HG02973 (cell line): Measurements from ENCODE around the gene HDDC3.

Experiments used
- ATAC-seq: cut with Tn5 transposase; IDR thresholded peaks from one replicate; pipeline ENCODE4 v1.9.1; 2021; ENCODE audit warnings: moderate library complexity; ENCODE audit not compliant: unreplicated experiment

HDDC3 gene

DNA sequence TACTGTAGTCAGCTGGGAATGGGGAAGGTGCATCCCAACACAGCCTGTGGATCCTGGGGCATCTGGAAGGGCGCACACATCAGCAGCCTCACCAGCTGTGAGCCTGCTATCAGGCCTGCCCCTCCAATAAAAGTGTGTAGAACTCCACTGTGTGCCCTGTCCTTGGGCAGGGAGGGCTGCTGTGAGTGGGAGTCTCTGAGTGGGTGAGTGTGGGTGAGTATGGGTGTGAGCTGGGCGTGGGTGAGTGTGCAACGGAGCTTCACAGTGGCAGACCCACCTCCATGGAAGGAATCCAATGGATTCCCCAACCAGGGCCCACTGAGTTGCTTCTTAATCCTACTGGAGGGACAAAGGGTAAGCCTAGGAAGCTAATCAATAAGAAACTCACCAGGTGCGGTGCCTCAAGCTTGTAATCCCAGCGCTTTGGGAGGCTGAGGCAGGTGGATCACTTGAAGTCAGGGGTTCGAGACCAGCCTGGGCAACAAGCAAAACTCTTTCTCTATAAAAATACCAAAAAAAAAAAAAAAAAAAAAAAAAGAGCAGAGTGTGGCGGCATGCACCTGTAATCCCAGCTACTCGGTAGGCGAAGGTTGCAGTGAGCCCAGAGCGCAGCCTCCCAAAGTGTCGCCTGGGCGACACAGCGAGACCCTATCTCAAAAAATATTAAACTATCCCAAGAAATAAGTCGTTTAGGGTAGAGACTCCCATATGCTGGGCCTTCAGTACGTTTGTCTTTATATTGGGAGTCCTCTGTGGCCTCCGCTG lies 21.8 kb upstream of the HDDC3 start:
- no peak for ATAC-seq

GRCh38 chr15:90952901-90953677 lies 20.7 kb upstream of the HDDC3 start:
- ATAC-seq: no peak

DNA sequence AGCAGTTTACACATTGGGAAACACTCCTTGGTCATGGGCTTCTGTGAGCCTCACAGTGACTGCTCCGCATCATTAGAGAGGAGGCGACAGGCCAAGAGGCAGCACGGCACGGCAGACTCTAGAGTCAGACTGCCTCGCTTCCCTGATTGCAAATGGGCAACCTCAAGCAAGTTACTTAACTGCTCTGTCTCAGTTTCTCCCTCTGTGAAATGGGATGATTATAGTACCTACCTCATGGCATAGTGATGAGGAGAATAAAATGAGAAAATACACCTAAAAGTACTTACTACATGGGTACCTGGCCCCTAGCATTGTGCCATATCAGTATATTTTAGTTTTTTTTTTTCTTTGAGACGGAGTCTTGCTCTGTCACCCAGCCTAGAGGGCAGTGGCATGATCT lies 18.3 kb upstream of the HDDC3 start:
- no peak for ATAC-seq

- no peak for ATAC-seq
Observed at GRCh38 chr15:90949979-90950675, 17.8 kb upstream of the HDDC3 start.

- ATAC-seq: no peak
Observed at GRCh38 chr15:90948506-90948905, 16.2 kb upstream of the HDDC3 start.

DNA sequence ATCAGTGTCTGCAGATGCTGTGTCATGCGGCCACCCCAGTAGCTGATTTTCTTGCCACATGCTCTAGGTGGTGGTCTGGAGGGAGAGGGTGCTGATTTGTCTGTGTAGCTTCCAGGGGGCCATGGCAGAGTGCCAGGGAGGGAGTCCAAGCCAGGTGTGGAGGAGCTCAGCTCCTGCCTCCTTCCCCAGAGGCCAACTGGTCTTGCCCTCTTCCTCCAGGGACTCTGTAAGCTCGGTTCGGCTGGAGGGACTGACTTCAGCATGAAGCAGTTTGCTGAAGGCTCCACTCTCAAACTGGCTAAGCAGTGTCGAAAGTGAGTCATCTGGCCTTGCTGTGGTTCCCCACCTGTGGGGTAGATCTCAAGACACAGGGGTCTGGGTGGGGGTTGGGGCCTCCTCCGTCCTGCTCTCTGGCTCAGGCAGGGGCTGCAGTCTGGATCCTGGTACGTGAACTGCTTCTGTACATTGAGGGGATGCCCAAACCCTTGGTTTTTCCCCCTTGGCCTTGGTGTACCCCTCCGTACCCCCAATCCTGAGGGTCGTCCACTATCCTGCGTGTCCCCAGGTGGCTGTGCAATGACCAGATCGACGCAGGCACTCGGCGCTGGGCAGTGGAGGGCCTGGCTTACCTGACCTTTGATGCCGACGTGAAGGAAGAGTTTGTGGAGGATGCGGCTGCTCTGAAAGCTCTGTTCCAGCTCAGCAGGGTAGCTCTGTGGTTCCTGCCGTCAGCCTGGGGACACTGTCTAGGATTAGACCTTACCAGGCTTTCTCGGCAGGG lies 15.4 kb upstream of the HDDC3 start:
- ATAC-seq: no peak

GRCh38 chr15:90946941-90947576 lies 14.7 kb upstream of the HDDC3 start:
- ATAC-seq: no peak

DNA sequence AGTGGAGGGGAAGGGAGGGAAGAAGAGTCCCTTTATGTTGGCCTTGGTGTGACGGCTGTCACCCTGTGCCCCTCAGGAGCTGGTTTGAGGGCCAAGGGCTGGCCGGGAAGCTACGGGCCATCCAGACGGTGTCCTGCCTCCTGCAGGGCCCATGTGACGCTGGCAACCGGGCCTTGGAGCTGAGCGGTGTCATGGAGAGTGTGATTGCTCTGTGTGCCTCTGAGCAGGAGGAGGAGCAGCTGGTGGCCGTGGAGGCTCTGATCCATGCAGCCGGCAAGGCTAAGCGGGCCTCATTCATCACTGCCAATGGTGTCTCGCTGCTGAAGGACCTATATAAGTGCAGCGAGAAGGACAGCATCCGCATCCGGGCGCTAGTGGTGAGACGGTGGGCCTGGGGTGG lies 14.2 kb upstream of the HDDC3 start:
- ATAC-seq: no peak

DNA sequence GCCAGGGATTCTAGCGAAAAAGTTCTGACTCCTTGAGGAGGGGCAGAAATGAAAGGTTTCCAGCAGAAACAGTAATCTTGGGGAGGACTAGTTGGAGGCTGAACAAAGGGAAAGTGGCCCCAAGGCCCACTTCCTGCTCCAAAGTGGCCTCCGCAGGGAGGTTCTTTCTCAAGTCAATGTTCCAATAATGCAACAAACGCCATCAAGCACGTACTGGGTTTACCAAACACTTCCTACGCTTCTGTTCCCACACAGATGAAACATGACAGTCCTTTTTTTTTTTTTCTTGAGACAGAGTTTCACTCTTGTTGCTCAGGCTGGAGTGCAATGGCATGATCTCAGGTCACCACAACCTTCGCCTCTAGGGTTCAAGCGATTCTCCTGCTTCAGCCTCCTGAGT lies 12.7 kb upstream of the HDDC3 start:
- no peak for ATAC-seq

DNA sequence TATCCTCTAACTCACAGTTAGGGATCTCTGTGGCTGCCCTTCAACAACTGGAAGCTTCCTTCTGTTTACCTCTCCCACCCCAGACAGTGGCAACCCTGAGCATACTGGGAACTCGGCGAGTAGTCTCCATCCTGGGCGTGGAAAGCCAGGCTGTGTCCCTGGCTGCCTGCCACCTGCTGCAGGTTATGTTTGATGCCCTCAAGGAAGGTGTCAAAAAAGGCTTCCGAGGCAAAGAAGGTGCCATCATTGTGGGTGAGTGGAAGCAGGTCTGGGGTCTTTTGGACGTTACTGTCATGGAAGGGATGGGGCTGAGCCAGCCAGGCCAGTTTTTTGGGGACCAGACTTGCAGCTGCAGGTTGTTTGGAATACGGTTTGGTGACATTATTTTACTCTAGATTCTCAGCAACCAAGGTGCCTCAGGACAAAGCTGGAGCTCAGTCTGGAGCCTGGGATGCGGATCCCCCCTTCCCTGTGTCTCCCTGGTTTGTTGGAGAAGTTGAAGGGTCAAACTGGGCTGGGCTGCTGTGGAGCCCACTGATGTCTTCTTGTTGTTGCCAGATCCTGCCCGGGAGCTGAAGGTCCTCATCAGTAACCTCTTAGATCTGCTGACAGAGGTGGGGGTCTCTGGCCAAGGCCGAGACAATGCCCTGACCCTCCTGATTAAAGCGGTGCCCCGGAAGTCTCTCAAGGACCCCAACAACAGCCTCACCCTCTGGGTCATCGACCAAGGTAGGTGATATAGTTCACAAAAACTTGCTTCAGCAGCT lies 10.2 kb upstream of the HDDC3 start:
- ATAC-seq: no peak

GRCh38 chr15:90941038-90941437 lies 8.7 kb upstream of the HDDC3 start:
- no peak for ATAC-seq

DNA sequence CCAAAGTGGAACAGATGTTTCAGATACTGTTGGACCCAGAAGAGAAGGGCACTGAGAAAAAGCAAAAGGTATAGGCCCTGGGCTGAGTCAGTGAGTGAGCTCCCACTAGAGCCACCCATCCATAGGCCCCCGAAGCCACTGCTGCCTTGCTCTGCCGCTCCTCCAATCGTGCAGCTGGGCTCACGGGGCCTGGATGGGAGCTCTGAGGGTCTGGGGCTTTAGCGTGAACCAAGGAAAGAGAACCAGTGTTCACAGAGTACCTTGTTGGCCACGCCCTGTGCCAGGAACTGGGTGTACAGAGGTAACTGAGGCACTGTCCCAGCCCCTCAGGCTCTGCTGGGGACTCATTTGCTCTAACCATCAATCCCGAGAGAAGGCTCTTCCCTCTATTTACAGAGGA lies 7.4 kb upstream of the HDDC3 start:
- ATAC-seq: no peak

DNA sequence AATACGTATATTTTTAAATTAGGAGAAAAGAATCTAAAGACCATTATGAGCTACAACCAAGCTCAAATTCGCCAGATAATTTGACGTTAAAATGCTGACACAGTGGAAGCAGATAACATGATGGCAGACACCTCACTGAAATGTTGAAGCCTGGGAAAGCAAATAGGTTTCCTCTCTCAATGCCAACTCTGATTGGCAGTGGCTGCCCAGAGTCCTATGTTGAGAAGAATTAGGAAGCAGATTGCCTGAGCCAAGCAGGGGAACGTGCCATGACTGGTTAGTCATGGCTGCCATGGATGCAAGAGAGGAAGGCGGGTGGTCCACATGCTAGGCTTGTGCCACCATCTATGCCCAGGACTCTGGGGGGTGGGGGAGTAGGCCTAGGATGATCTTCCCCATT lies 5.9 kb upstream of the HDDC3 start:
- ATAC-seq: no peak

- no peak for ATAC-seq
Observed at GRCh38 chr15:90936823-90937222, 4.5 kb upstream of the HDDC3 start.

DNA sequence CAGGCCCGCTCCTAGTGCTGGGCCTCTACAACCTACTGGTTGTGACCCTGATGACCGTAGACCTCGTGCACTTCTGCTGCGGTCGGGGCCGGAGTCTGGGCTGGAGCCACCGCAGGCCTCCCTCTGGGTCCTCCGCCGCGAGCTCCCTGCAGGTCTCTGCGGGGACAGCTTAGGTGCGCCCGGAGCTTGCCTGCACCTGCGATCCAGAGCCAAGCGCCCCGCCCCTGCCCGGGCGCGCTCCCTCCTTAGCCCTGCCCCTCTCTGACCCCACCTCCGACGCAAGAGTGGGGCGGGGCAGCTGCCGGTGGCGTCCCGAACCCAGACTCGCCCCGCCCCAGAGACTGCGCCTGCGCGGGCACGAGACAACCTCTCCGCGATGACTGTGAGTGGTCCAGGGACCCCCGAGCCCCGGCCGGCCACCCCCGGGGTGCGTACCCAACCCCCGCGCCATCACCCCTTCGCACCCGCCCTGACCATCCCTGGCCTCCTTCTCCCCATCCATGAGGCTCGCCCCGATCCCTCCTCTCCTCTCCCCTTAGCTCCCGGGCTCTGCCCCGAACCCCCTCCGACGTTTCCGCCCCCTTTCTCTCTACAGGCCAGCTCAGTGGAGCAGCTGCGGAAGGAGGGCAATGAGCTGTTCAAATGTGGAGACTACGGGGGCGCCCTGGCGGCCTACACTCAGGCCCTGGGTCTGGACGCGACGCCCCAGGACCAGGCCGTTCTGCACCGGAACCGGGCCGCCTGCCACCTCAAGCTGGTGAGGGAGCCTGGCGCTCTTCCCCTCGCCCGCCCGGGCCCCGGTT lies 2.8 kb upstream of the HDDC3 start, which contains the start of gene UNC45A:
TSS of gene UNC45A (plus strand) at position 337 of the 803 bp plus-strand sequence. CDS start at position 377, 40 bp downstream.
- ATAC-seq: peak; percentile 56

DNA sequence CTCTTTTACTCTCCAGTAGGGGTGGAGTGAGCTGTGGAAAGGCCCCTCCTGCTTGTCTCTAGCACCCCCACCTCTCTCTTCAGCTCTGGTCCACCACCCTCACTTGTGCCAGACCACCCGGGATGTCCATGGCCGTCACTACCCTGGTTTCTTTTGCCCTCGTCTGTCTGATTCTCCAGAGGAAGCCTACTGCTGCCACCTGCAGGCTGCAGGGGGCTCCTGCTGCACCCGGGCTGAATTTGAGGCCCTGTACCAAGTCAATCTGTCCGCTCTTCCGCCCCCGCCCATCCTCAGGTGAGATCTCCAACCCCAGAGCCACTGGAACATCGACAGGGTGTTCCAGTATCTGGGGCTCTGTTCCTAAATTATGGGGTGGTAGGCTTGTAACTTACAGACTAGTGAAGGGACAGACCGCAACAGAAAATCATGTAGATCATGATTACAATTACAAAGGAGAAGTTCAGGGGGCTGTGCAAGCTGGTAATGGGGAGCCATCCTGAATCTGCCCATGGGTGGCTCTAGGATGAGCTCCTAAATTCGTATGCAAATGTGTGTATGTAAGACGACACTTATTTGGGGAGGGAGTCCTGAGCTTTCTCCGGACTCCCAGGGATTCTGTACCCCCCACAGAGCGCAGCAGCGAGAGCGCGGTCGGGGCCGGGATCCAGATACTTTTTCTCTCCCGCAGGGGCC lies 2.1 kb upstream of the HDDC3 start:
- peak; percentile 35 for ATAC-seq

GRCh38 chr15:90933301-90933700 lies 952 bp upstream of the HDDC3 start:
- ATAC-seq: no peak

GRCh38 chr15:90932660-90932991 lies 277 bp upstream of the HDDC3 start:
- no peak for ATAC-seq

GRCh38 chr15:90931575-90931827 lies 848 bp downstream of the HDDC3 start:
- no peak for ATAC-seq
